A549 (cell line): ENCODE measurements around the gene SUGCT. TPM values are rescaled to one million over a fixed set of nuclear protein-coding genes. Genes with fewer than 3 reads are reported as not detected.

ENCODE experiments used
- ATAC-seq, 2 experiments: fragments of 200-7000 bp in 1 of 2; fragments of >200 bp in 1 of 2; cut with Nextera tagmentation in 1 of 2; cut with Tn5 transposase in 1 of 2; 3 replicates each; pipeline versions ENCODE4 v1.8.0 to v1.9.1; 2018 to 2020; ENCODE audit warnings: mild to moderate bottlenecking in 1 of 2, moderate library complexity in 1 of 2
- CTCF ChIA-PET: fragments of 300-600 bp; sonication (Branson Sonifier 250); formaldehyde crosslinking; extraction: SDS; loops from one replicate; lab custom pipeline; 2021; ENCODE audit warnings: antibody characterized with exemption, inconsistent platforms; lab: Yijun Ruan, JAX
- POLR2A ChIA-PET: fragments of 350-600 bp; formaldehyde crosslinking; extraction: SDS; loops from one replicate; lab custom pipeline; 2021; ENCODE audit warnings: antibody characterized with exemption, inconsistent platforms; lab: Yijun Ruan, JAX
- DNase-seq, 2 experiments: peaks; one replicate each; pipeline versions ENCODE4 v3.0.0 to v3.0.0-alpha.2; 2011 to 2016; ENCODE audit warnings: low read depth in 1 of 2, low spot score in 1 of 2
- FAIRE-seq: peaks from 2 replicates; lab custom pipeline; 2011; peaks lifted over from hg19 to GRCh38; lab: Jason Lieb, UNC
- H3K27ac ChIP-seq, 2 experiments: fragments of >200 bp; sonication (Bioruptor Twin); formaldehyde crosslinking; 3 replicates each; pipeline ENCODE4 v1.5.1; 2016 to 2017
- H3K4me1 ChIP-seq: fragments of >200 bp; sonication (Bioruptor Twin); formaldehyde crosslinking; 3 replicates; pipeline ENCODE4 v1.6.1; 2016
- H3K4me2 ChIP-seq: fragments of >200 bp; sonication (Bioruptor Twin); formaldehyde crosslinking; 3 replicates; pipeline ENCODE4 v1.6.1; 2016
- H3K4me3 ChIP-seq: fragments of >200 bp; sonication (Bioruptor Twin); formaldehyde crosslinking; 3 replicates; pipeline ENCODE4 v1.5.1; 2016
- H3K9me3 ChIP-seq: fragments of >200 bp; sonication (Bioruptor Twin); formaldehyde crosslinking; 3 replicates; pipeline ENCODE4 v1.6.1; 2016
- ELK1 ChIP-seq: fragments of 150-350 bp; IDR thresholded peaks from 2 replicates; pipeline ENCODE4 v1.6.1; 2014; ENCODE audit warnings: low read depth, mild to moderate bottlenecking, low read length
- ESRRA ChIP-seq: fragments of 150-350 bp; IDR thresholded peaks from 2 replicates; pipeline ENCODE4 v1.6.1; 2014; ENCODE audit warnings: mild to moderate bottlenecking, low read length, borderline replicate concordance
- FOSB ChIP-seq: fragments of 250-450 bp; sonication (Bioruptor Pico); IDR thresholded peaks from 2 replicates; pipeline ENCODE4 v1.5.0; 2020; ENCODE audit warnings: mild to moderate bottlenecking, moderate library complexity
- FOSL2 ChIP-seq, 2 experiments: fragments of 450-650 bp in 1 of 2; fragments of >200 bp in 1 of 2; sonication (Bioruptor Twin) in 1 of 2; formaldehyde crosslinking; IDR thresholded peaks; 2 replicates each; pipeline versions ENCODE4 v1.5.0 to v1.6.1; 2016 to 2020; ENCODE audit warnings: mild to moderate bottlenecking in 1 of 2, moderate library complexity in 1 of 2
- GATA3 ChIP-seq: IDR thresholded peaks from 2 replicates; pipeline ENCODE4 v1.6.1; 2012; ENCODE audit warnings: borderline replicate concordance
- HEYL ChIP-seq: fragments of 250-450 bp; sonication (Bioruptor Pico); IDR thresholded peaks from 2 replicates; pipeline ENCODE4 v1.8.0; 2021; ENCODE audit warnings: mild to moderate bottlenecking, moderate library complexity
- HOXB13 ChIP-seq: fragments of 250-450 bp; sonication (Bioruptor Pico); IDR thresholded peaks from 2 replicates; pipeline ENCODE4 v1.5.0; 2020; ENCODE audit warnings: low read depth, mild to moderate bottlenecking, moderate library complexity
- HOXB5 ChIP-seq: fragments of 250-450 bp; sonication (Bioruptor Pico); IDR thresholded peaks from 2 replicates; pipeline ENCODE4 v1.5.0; 2020; ENCODE audit warnings: mild to moderate bottlenecking, moderate library complexity
- MAZ ChIP-seq: fragments of 150-350 bp; IDR thresholded peaks from 2 replicates; pipeline ENCODE4 v1.6.1; 2014; ENCODE audit warnings: antibody characterized with exemption, low read depth, low read length, borderline replicate concordance
- PHF8 ChIP-seq: fragments of 200-600 bp; sonication (generic); IDR thresholded peaks from 2 replicates; pipeline ENCODE4 v1.6.1; 2016; ENCODE audit warnings: low read depth, mild to moderate bottlenecking, antibody characterized with exemption, moderate library complexity, borderline replicate concordance
- POLR2AphosphoS2 ChIP-seq: conservative IDR thresholded peaks from 2 replicates; pipeline ENCODE4 v1.6.1; 2012; ENCODE audit warnings: low read length, improper control_type of control experiment, inconsistent platforms
- RCOR1 ChIP-seq: fragments of 150-350 bp; IDR thresholded peaks from 2 replicates; pipeline ENCODE4 v1.6.1; 2014; ENCODE audit warnings: antibody characterized with exemption, low read length, low read depth
- REST ChIP-seq: fragments of 200-600 bp; sonication (generic); IDR thresholded peaks from 2 replicates; pipeline ENCODE4 v1.6.1; 2016; ENCODE audit warnings: antibody characterized with exemption, mild to moderate bottlenecking, moderate library complexity
- RNF2 ChIP-seq: fragments of 200-600 bp; sonication (generic); IDR thresholded peaks from 2 replicates; pipeline ENCODE4 v1.6.1; 2016; ENCODE audit warnings: low read depth, mild to moderate bottlenecking, antibody characterized with exemption, moderate library complexity, borderline replicate concordance
- SMC3 ChIP-seq: fragments of >200 bp; sonication (Bioruptor Twin); formaldehyde crosslinking; IDR thresholded peaks from 3 replicates; pipeline ENCODE4 v1.6.1; 2018; ENCODE audit warnings: inconsistent platforms
- SREBF2 ChIP-seq: fragments of 450-650 bp; IDR thresholded peaks from 2 replicates; pipeline ENCODE4 v1.6.1; 2014; ENCODE audit warnings: mild to moderate bottlenecking, moderate library complexity
- TP53 ChIP-seq: fragments of 250-450 bp; sonication (Bioruptor Pico); IDR thresholded peaks from 2 replicates; pipeline ENCODE4 v1.5.0; 2021; ENCODE audit warnings: mild to moderate bottlenecking, moderate library complexity
- USF2 ChIP-seq: fragments of 450-650 bp; IDR thresholded peaks from 2 replicates; pipeline ENCODE4 v1.6.1; 2014; ENCODE audit warnings: antibody characterized with exemption
- WGBS: methylation state at CpG from one replicate; pipeline ENCODE4 v1.1.6; 2017; ENCODE audit errors: missing lambda C conversion rate; 5-methylcytosine and 5-hydroxymethylcytosine counted together
- polyA plus RNA-seq, 4 experiments: library from polyadenylated mRNA; depleted of rRNA in 3 of 4; stranded (reverse); fragments of >200 nt; fragmentation: RNase III in 1 of 4; extraction: RNeasy Plus Mini Kit Qiagen cat#74134 plus additional on column Dnase treatment in 1 of 4; gene quantifications; 2 replicates in 3 of 4; 3 replicates in 1 of 4; pipeline ENCODE4 v1.2.3, GENCODE V29; 2011 to 2017

SUGCT gene
- polyA plus RNA-seq, 2 of the 4 experiments (the other 2 are of a cell fraction): 1.4 to 1.6 TPM

- TF ChIP-seq HOXB5 (CRISPR knock-in tag) (no peak), SMC3 (no peak), HOXB13 (CRISPR knock-in tag) (no peak), POLR2AphosphoS2 (no peak), USF2 (no peak), HEYL (no peak), FOSB (no peak), ESRRA (no peak), TP53 (CRISPR knock-in tag) (no peak), PHF8 (no peak), MAZ (no peak), SREBF2 (no peak)
- ATAC-seq (no peak), FAIRE-seq (no peak), DNase-seq (no peak)
- 4% methylated on average over 1 of the region's 1 CpG for WGBS
- Histone ChIP-seq H3K4me3 (no peak overlapping the region), H3K4me1 (no peaks in the 10 kb centered on the region), H3K27ac (no peak overlapping the region), H3K9me3 (no peaks in the 10 kb centered on the region), H3K4me2 (no peak overlapping the region)
- CTCF ChIA-PET: interaction anchor here (1.0 kb wide), 1 partner anchor 163 kb away, joined by 3 read pairs; the partner anchor contains the start of genes MPLKIP and SUGCT
- POLR2A ChIA-PET: no interaction called here
These were observed 163.0 kb downstream of the SUGCT start for GRCh38 chr7:40297741-40298311.

GRCh38 chr7:40298421-40298820 lies 163.6 kb downstream of the SUGCT start:
- no peak overlapping the region for H3K27ac ChIP-seq
- no peak for DNase-seq

More at GRCh38 chr7:40298421-40298820, 163.6 kb downstream of the SUGCT start:
- ATAC-seq (no peak), FAIRE-seq (no peak)
- 18% methylated on average over 2 of the region's 2 CpGs for WGBS
- POLR2A ChIA-PET: no interaction called here
- no peak overlapping the region for H3K4me3 ChIP-seq
- TF ChIP-seq GATA3: no peak
- TF ChIP-seq ELK1: no peak
- TF ChIP-seq FOSL2 (IDR thresholded peaks at IDR 0.05): no peak
- TF ChIP-seq FOSL2 (CRISPR knock-in tag; IDR thresholded peaks at IDR 0.05): no peak
- TF ChIP-seq REST: no peak
- no peak for TF ChIP-seq RNF2
- no peak for TF ChIP-seq RCOR1
- no peak overlapping the region for H3K4me2 ChIP-seq
- CTCF ChIA-PET: no interaction called here
- H3K4me1 ChIP-seq: no peaks in the 10 kb centered on the region
- H3K9me3 ChIP-seq: no peaks in the 10 kb centered on the region
